GM19463 (cell line): ENCODE measurements around the gene VIPR2.

Source experiments
- ATAC-seq: cut with Tn5 transposase; IDR thresholded peaks from one replicate; pipeline ENCODE4 v1.9.1; 2021; ENCODE audit warnings: mild to moderate bottlenecking, moderate library complexity; ENCODE audit not compliant: unreplicated experiment

The VIPR2 gene

DNA sequence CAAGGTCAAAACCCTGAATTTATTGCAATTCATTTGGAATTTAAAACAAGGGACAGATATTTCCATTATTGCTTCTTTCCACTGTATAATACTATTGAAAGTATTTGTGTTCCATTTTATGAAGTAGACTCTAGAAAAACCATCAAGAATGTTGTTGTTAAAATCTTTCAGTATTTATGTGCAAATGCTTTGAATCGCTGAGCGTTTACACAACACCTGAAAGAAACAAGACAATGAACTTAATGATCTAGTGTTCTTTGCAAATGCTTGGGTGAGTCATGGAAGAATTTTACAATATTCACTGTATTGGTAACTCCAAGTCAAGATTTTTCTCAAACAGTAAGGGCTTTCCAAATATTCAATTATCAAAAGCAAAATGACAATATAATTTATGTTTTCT, 97.1 kb downstream of the VIPR2 start:
- ATAC-seq = no peak

DNA sequence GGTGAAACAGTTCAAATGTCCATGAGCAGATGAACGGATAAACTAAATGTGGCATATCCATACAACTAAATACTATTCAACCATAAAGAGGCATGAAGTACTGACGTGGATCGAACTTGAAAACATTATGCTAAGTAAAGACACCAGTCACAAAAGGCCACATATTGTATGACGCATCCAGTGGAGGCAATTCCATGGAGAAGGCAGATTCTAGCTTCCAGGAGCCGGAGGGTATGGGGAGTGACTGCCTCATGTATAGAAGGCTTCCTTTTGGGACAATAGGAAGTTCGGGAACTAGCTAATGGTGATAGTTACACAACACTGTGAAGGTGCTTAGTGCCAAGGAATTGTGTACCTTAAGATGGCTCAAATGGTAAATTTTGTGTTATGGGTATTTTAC, 98.4 kb downstream of the VIPR2 start:
- ATAC-seq = no peak

DNA sequence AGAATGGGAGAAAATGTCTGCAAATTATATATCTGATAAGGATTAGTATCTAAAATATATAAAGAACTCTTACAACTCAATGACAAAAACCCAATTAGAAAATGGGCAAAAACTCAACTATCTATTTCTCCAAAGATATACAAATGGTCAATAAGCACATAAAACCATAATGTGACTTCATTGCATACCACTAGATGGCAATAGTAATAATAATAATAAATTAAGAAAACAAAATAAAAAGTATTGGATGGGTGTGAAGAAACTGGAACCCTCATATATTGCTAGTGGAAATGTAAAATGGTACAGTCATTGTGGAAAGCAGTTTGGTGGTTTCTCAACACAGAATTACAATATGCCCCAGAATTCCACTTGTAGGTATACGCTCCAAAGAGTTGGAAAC, 98.8 kb downstream of the VIPR2 start:
- no peak for ATAC-seq

DNA sequence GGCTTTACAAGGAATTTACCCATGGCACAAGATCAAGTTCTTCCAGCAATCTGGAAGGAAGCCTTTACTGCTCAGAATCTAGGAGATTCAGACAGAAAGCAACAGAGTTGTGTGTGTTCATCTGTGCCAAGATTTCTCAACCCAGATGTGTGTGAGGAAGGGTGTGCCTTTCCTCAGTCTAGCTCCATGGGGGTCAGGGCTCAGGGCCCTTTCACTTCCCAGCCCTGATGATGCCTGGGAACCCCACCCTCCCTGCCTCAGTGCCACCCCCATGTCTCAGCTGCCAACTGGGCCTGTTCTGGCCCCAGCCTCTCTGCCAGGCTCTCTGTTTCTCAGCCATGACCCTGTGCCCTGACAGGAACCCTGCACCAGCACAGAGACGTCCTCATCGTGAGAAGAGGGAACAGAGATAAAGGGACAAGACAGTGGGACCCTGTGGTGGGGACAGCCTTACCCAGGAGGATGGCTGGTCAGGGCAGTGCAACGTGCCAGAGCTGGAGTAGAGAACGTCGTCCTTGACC, 102.0 kb downstream of the VIPR2 start:
- no peak for ATAC-seq

DNA sequence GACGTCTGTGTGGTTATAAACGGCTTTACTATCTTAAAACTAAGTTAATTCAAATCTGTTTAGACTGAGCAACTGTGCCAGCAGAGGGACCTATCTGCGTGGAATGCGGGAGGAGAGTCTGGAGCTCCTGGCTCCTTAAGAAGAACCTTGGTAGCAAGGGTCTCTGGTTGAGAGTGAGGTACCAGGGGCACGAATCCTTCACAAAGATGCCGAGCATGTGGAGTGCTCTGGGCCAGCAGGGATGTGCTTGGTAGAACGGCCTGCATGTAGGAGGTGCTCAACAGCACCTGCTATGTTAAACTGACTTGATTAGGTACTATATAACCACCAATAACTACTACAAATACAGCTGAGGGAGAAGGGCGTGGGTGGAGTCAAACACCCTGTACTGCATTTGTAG, 102.6 kb downstream of the VIPR2 start:
- ATAC-seq = no peak

DNA sequence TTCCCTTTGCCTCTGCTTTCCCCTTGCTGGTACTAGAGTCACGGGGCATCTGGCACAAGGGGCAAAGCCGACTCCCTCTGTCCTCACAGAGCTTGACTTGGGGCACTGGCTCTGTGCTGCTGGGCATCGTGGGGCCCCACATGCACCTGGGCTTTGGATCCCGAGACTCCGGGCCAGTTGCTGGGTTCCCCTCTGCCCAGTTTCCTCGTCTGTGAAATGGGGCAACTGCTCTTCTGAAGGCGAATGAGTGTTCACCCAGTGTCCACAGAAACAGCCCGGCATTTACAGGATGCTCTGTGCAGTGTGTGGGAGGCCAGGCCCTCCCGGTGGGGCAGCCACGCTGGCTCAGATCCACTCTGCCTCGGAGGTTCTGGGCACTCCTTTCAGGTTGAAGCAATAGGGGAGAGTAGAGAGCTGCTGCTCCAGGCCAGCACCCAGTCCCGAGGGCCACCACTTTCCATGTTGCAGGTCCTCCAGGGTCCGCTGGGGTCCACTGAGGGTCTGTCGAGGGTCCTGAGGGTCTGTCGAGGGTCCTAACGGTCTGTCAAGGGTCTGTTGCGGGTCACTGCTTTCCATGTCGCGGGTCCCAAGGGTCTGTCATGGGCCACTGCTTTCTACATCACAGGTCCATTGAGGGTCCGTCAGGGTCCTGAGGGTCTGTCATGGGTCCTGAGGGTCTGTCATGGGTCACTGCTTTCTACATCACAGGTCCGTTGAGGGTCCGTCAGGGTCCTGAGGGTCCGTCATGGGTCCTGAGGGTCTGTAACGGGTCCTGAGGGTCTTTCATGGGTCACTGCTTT, 103.6 kb downstream of the VIPR2 start:
- no peak for ATAC-seq

DNA sequence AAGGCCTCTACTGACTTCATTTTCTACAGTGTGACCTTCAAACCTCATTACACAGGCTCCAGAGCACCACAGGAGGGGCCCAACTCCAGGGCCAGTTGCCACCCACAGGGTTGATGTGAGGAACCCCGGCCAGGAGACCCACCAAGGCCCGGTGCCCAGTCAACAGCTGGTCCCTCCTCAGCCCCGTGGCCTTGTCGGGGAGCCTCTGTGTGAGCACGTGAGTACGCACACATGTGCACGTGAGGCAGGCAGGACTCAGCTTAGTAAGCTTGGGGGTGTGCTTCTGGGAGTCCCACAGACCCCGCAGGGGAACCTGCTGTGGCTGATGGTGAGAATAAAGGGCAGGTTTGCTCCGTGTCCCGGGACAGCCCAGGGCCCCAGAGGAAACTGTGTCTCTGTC, 104.5 kb downstream of the VIPR2 start:
- no peak for ATAC-seq

DNA sequence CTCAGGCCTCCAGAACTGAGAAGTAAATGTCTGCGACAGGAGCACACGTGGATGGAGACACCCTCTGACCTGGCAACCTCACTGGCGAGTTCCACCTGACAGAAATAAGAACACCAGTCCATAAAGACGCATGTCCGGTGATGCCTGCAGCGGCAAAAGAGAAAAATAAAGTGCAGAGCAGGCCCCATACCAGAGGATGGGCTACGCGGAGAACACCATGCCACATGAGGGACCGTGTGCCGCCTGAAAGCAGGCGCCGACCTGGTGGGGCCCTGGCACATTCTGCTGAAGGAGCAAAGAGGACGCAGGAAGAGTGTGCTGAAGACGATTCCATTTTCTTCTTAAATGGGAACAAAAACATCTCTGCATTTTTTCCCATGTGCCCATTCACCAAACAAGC, 105.0 kb downstream of the VIPR2 start:
- ATAC-seq = no peak

DNA sequence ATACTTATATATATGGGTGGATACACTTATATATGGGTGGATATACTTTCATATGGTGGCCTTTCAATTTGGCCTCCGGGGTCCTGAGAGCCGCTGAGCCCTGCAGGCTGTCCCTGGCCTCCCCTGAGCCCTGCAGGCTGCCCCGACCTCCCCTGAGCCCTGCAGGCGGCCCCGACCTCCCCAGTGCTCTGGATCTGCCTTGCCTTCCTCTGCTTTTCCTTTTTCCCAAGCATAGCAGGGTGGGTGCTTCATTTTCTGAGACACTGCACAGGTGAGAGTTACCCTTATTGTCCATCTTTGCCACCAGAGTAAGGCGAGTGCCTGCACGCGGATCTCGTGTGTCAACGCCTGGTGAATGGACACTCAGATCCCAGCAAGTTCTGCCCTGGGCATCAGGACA, 106.6 kb downstream of the VIPR2 start:
- ATAC-seq = no peak

DNA sequence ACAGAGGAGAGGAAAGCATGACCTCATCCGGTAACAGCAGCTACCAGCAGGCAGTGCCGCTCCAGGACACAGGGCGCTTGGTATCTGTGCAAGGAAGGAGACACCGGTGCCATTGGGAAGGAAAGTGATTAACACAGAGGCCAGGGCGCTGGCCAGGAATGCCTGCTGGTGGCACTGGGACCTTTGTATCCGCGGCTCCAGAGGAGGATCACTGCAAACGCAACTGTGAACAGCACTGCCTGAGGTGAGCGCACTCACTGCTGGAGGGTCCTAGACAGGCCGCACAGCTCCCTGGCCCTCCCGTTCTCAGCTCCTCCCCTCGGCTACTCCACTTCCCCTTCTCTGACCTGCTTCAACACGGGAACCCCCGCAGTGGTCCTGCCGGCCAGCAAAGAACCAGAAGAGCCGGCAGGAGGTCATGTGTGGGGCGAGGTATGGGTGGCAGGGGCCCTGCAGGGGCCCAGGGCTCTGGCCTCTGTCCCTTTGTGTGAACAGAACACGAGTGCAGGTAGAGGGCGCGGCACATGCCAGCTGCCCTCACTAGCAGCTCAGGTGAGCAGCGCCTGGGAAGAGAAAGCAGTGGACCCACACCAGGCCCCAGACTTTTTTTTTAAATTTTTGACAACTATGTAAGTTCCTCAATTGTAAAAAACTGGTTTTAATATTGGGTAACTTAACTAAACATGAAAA, 107.6 kb downstream of the VIPR2 start:
- ATAC-seq = no peak

DNA sequence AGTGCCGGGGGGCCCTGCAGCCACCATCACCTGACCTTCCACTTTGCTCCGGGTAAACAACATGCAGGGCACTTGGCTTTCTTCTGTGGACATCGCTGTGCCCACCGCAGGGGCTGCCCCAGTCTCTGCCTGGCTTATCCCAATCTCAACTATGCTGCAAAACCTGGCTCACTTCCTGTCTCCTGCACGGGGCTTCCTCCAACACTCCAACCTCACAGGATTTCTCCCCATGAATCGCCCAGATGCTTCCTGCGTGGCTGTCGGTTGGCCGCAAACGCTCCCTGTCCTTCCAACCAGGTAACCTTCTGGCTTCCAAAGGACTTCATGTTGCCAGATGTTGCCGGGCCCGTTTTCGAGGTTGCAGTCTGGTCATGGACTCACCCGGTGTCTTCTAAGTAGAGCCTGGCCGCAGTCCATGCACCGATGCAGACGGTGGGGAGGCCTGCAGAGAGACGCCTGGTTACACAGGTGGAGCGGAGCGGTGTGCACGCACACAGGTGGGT, 109.0 kb downstream of the VIPR2 start:
- ATAC-seq = no peak

DNA sequence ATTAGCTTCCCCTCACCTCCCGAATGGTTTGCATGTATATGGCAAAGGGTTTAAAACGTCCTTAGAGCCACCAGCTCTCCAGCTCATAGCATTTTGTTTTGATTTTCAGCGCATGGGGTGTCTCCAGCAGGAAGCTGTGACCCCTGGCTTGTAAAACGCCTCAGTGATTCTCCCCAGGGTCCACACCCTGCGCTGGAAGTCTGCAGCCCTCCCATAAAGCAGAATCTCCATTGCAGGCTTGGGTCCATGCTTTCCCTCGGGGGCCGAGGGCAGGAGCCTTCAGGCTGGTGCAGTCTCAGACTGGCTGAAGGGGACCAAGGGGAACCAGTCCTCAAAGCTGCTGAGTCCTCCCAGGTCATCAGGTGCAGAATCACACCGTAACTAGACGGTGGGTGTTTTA, 109.7 kb downstream of the VIPR2 start:
- no peak for ATAC-seq

DNA sequence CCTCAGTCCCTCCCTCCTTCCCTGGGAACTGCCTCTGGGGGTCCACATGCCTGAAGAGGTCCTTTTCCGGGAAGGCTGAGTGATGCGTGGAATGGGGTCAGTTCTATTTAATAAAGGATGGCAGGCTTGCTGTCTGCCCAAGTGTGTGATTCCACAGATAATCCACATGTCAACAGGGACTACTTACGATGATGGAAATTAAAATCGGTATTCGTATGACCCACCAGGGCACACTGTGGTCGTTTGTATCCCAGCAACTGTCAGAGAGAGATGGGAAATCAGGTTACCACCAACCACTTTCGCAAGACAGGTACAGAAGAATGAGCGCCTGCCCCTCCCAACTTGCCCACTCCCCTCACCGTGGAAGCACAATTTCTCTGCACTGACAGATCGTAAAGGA, 110.3 kb downstream of the VIPR2 start:
- ATAC-seq = no peak

DNA sequence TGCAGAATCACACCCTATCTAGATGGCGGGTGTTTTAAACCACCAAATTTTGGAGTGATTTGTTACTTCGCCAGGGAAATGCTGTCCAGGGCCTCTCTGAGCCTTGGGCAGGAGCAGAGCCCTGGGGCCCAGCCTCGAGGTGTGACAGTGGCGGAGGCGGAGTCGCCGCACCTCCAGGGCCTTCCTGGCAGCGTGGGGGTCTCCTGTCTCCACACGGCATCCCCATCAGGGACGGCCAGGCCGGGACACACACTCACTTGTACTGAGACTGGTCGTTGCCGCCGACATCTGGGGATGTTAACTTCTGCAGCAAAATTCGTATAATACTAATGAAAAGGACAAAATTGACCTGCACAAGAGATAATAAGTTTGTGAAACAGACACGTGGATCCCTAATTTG, 110.7 kb downstream of the VIPR2 start:
- no peak for ATAC-seq

DNA sequence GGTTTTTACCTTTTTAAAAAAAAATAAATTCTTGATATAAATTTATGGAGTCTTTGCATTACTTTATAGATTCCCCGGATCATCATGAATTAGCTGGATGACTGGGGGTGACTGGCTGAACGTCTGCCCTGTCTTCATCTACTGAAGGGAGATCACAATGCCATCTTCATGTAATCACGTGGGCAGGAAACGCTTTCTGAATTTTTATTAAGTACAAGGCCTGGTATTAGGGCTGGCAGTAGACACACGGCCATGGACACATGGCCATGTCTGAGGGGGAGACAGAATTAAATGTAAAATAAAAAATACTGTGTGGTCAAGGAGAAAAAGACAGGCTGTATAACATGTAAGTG, 111.2 kb downstream of the VIPR2 start:
- no peak for ATAC-seq

DNA sequence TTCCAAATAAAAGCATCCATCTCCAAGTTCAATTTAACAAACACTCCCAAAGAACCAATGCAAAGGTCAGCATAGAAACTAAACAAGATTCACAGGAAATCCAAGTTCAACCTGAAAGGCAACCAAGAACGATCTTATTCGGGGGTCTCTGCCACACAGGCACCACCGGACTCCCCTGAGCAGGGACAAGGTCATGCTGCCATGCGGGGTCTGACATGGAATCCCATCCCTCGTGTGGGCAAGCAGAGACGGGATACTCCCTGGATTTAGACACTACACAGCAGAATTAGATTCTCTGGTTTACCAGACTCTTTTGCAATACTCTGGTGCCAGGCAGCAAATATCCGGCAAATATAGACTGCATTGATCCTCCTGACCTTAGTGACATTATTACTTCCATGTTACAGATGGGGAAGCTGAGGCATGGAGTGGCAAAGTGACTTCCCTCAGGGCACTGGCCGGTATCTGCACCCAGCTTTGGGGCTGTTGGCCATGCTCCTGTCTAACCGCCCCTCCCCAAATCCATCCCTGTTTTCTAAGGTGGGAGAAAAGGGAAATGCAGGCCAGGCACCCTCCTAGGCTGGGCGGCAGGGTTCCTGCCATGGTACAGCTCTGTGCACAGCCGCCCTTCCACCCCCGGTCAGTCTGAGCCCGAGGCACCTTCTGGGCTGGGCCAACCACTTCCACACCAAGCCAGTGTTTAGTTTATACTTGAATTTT, 111.8 kb downstream of the VIPR2 start:
- no peak for ATAC-seq

DNA sequence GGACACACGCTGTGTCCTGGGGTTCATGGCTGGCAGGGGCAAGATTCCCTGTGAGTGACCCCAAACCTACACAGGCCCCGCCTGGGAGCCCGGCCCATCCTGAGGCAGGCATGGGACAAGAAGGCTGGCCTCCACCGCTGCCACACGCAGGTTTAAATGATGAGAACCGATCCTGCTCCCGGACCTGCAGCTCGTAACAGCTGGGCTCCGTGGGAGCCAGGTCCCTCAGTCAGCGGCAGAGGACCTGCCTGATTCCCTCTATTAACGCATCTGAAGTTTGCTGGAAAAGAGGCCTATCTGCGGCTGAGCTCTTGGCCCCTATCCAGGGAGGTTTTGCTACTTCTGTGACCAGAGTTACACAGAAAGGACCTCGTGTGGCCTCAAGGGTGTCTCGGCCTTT, 112.3 kb downstream of the VIPR2 start:
- no peak for ATAC-seq

DNA sequence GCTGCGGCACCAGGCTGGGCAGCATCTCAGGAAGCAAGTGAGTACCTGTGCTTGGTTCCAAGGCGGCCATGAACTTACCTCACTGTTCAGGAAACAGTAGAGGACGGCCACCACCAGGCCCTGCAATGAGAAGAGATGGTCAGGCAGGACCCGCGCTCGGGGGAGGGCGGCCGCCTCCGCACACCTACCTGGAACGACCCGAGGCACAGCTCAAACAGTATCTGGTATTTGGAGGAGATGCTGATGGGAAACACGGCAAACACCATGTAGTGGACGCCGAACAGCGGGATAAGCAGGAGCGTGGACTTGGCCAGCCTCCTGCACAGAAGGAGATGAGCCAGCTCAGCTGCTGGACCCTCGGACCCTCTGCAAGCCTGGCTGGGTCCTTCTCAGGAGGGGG, 112.9 kb downstream of the VIPR2 start:
- ATAC-seq = no peak

DNA sequence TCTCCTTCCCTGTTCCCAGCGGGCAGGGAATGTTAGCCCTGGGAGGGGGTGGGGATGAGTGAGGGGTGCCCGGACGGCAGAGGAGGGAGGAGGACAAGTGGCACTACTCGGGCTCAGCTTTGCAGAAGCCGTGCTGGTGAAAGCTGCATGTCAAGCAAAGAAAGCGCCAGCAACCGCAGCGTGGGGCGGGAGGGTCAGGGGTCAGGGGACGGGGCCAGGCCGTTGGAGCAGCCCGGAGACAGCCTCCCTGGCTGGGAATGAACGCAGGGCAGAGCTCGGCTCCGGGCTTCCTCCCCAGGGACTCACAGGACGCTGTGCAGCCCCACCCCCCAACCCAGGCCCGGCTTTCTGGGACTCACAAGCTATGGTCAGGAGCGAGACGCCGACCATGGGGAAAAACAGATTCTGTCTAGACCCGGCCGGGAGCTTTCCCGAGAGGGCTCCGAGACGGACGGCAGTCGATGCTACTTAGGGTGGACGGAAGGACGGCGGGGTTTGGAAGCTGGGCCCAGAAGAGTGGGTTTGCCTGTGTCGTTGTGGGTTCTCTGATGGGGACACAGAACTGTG, 113.4 kb downstream of the VIPR2 start:
- ATAC-seq = no peak

DNA sequence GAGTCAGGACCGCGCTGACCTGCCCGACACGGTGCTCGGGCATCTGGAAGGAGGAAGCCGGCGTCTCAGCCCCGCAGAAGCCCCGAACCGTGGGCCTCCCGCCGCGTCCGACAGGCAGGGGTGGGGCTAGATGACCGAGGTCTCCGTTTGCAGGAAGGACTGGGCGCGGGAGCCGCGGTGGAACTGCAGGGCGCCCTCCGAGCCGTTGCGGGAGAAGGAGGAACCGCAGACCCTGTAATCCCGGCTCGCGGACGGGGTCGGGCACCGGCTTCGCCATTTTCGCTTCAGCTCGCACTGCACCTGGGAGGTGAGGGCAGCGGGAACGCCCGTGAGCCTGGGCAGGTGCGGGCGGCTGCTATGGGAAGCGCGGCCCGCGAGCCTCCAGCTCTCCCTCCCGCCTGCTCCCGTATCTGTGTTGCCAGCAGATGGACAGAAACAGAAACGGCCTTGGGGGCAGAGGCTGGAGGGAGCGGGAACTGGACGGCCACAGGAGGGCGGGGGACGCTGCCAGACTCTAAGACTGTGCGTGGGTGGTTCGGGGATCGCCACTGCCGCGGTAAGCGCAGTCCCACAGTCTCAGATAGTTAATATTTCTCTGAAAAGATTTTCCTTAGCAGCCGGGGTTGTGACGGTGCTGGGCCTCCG, 114.1 kb downstream of the VIPR2 start:
- ATAC-seq = no peak
